ENCODE results near the gene SEL1L.
"Not testable (repeated sequence)": the region's sequence is repeated elsewhere in the genome, so short reads cannot be mapped to it uniquely, and the experiment has no call there.

Gene SEL1L

DNA sequence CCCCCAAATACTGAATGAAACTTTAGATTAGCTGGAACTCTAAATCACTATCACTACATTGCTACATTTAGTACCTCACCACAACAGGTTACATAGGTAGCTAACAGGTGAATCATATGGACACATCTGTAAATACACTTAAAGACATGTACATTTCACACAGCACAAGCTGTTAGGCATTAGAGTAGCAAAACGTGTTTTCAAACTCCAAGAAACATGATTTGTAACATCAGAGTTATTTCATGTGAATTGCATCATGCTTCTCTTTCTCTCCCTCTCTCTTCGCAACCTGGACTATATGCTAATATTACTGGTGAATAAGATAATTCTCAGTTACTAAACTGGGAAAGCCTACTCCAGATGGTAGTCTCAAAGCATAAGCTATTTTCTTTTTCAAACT is 4.3 kb downstream of the SEL1L start:
- DNase-seq (ENCODE audit: low read depth in 4 of 4, low spot score in 1 of 4), result no peak

DNA sequence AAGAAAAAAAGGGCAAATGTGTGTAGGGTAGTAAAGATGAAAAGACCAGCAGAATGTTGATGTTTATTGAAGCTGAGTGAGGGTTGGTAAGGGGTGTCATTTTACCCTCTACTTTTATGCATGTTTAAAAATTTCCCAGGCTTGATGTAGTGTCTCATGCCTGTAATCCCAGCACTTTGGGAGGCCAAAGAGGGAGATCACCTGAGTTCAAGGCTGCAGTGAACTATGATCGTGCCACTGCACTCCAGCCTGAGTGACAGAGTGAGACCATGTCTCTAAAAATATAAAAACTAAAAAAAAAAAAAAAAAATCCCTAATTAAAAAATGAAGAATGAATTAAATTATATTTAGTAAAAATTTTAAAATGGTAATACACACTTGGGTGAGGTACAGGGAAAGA is 8.5 kb downstream of the SEL1L start:
- no peak for DNase-seq (ENCODE audit: low read depth in 4 of 4, low spot score in 1 of 4)

DNA sequence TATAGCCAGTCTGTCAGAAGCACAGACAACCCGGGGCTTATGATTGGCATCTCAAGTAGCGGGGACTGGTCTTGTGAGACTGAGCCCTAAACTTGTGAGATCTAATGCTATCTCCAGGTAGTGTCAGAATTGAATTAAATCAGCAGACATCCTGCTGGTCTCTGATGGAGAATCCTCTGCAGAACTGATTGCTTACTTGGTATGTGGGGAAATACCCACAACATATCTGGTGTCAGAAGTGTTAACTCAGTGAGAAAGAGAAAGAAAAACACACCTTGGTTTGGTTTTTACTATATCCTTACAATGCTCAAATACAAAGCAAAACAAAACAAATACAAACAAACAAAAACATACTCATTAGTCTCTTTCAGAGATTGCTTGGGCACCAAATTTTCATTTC is 10.0 kb downstream of the SEL1L start:
- DNase-seq (ENCODE audit: low read depth in 4 of 4, low spot score in 1 of 4), result no peak

DNA sequence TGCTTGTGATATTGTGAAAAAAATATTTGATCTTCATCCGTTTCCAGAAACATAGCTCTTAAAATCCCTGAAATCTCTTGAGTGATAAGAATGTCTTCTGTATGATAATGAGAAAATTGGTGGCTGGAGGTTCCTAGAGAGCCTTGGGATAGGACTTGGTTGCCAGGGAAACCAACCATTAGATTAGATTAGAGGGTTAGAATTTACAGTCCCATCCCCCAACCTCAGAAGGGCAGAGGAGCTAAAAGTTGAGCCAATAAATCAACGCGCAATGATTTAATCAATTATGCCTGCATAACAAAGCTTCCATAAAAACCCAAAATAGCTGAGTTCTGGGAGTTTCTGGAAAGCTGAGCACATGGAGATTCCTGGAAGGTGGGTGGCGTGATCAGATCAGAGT is 10.6 kb downstream of the SEL1L start:
- DNase-seq (ENCODE audit: low read depth in 4 of 4, low spot score in 1 of 4), result no peak

DNA sequence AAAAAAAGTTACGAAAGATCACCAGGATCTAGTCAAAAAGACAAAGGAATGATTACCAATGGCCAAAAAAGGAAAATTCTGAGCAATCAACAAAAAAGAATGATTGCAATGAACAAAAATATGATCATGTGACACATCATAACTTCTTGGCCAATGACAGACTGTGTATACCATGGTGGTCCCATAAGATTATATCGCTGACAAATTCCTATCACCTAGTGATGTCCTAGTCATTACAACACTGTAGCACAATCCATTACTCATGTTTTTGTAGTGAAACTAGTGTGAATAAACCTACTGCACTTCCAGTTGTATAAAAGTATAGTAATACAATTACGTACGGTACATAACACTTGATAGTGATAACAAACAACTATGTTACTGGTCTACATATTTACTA is 12.3 kb downstream of the SEL1L start:
- no peak for DNase-seq (ENCODE audit: low read depth in 4 of 4, low spot score in 1 of 4)

DNA sequence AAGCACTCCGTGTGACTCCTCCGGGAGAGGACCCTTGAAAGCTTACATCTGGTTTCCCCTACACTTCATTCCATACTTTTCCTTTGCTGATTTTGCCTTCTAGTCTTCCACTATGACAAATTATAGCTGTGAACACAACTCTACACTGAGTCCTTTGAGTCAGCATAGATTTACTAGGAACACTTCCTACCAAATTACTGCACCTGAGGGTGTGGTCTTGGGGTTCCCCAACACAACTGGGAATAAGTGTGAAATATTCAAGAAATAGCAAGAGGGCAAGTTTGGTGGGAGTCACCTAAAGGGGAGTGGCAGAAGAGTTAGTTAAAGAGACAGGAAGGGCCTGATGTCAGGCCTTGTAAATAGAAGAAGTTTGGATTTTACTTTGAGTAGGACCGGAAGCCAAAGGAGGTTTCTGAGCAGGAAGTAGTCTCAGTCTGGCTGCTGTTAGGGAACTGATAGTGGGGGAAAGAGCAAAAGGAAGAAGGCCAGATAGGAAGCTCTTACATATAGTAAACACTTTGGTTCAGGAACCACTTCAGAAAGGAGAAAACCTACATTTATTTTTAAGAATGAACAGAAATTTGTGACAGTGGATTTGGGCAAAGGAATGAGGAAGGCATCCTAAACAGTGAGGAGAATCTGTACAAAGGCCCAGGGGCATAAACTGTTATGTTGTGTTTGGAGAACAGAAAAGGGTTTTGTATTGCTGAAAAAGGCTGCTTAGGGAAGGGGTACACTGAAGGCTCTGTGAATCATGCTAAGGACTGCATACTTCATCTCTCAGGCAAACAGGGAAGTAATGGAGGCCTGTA is 14.2 kb downstream of the SEL1L start:
- no peak for DNase-seq (ENCODE audit: low read depth in 4 of 4, low spot score in 1 of 4)

DNA sequence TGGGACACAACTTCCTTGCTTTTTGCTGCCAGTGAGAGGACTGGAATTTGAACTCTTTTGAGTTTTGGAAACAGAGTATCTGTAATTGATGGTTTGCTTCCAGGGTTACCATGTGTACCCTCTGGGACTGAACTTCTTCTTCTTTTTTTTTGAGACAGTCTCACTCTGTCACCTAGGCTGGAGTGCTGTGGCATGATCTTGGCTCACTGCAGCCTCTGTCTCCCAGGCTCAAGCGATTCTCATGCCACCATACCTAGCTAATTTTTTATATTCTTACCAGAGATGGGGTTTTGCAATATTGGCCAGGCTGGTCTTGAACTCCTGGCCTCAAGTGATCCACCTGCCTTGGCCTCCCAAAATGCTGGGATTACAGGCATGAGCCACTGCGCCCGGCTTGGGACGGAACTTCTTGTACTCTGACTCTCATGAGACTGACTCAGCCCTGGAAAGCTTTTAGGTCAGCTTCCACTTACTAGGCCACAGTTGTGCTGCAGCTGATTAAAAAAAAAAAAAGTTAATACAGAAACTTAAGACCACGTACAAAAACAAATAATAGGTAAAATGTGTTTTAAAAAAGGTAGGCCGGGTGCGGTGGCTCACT is 15.8 kb downstream of the SEL1L start:
- no peak for DNase-seq (ENCODE audit: low read depth in 4 of 4, low spot score in 1 of 4)

DNA sequence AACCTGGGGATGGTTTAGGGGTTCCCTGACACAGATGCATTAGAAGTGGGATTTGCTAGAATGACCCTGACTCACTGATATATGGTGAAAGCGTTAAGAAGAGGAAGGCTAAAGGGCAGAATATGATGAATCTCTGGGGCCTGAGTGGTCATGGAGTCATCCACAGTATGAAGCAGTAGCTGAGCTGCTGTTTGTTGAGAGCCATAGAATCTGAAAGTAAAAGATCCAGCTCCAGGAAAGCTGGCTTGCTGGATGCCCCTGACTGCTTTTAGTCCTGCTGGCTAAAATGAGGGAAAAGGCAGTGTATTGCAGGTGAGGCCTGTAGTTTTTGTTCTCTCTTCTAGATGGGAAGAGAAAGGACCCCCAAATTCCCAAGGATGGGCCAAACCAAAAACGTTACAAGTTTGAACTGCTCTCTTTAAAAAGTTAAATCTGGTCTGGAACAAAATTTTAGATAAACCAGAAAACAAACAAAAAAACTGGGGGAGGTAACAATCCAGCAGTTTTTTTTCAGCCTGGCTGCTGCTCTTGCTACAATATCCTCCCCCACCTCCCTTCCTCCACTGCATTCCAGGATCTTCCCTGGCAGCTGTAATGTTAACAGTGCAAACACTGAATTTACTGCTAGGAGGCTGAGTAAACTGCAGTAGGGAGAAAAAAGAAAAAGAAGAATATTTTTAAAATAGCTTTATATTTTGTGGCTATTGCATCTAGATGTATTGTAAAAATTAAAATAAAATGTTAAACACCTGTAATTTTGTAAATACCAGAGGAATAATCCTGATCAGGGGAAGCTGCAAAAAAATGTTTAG is 16.5 kb downstream of the SEL1L start:
- no peak for DNase-seq (ENCODE audit: low read depth in 4 of 4, low spot score in 1 of 4)

DNA sequence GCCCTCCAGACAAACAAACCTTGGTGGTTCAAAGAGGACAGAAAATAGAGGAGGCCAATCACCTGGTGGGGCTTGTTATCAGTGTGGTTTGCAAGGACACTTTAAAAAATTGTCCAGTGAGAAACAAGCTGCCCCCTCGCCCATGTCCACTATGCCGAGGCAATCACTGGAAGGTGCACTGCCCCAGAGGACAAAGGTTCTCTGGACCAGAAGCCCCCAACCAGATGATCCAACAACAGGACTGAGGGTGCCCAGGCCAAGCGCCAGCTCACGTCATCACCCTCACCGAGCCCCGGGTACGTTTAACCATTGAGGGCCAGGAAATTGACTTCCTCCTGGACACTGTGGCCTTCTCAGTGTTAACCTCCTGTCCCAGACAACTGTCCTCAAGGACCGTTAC is 17.7 kb downstream of the SEL1L start:
- DNase-seq (ENCODE audit: low read depth in 4 of 4, low spot score in 1 of 4), result not testable (repeated sequence)

DNA sequence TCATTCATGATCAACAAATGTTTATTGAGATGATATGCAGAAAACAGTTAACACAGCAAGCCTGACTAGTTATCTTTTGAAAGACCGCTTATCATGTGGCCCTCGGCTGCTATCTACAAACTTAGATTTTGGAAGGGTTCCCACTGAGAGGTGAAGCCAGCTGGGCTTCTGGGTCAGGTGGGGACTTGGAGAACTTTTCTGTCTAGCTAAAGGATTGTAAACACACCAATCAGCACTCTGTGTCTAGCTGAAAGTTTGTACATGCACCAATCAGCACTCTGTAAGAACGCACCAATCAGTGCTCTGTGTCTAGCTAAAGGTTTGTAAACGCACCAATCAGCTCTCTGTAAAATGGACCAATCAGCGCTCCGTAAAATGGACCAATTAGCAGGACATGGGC is 20.8 kb downstream of the SEL1L start:
- not testable (repeated sequence) for DNase-seq (ENCODE audit: low read depth in 4 of 4, low spot score in 1 of 4)

DNA sequence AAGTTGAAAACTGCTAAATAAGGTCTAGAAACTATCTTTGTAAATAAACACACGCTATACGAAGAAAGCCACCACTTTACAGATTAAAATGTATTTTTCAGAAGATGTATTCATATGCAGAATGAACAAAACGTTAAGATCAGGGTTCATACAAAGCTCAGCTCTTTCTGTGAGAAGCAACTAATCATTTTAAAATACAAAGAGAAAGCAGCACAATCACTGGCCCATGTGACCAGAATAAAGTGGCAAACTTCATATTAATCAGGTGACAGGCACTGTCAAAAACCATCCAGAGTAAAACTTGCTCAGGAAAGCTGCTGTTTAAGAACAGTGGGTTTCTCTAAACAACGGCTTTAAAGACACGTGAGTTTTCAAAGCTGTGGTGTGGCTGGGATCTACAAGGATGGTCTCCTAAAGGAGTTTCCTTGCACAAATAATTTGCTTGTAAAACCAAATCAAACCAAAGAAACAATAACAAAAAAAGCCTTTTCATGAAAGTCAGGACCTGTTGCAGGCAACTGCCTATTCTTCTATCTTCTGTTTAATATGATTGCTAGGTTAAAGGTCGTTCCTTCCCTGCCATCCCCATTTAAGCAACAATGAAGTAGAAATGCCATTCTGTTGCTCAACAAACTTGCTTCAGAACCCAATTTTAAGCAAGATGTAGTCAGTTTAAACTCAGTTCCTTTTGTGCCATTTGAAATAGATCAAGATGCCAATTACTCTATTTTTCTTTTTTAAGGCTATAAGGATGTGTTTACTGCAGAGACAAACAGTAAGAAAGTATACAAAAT is 22.3 kb downstream of the SEL1L start:
- DNase-seq (ENCODE audit: low read depth in 4 of 4, low spot score in 1 of 4), result no peak

DNA sequence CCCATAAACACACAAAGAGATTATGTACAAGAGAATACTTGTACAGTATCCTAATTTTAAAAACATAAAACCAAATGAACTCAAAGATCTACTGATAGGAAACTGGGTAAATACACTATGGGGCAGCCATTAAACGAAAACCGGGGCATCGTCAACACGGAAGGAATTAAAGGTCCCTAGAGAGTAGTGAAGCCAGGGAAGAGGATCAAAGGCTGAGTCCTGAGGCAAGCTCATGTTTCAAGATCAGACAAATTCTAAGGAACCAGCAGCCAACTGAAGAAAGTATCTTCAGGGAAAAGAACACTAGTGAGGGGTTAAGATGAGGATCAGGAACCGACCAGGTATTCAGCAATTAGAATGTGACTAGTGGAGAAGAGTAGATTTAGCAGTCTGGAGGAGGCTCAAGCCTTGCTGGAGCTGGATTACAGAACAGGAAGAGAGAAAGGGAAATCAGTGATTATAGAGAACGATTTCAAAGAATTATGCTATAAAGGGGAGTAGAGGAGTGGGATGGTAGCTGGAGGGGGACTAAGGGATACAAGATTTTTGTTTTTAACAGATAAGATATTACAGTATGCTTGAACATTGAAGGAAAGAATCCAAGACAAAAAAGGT is 23.7 kb downstream of the SEL1L start:
- no peak for DNase-seq (ENCODE audit: low read depth in 4 of 4, low spot score in 1 of 4)

DNA sequence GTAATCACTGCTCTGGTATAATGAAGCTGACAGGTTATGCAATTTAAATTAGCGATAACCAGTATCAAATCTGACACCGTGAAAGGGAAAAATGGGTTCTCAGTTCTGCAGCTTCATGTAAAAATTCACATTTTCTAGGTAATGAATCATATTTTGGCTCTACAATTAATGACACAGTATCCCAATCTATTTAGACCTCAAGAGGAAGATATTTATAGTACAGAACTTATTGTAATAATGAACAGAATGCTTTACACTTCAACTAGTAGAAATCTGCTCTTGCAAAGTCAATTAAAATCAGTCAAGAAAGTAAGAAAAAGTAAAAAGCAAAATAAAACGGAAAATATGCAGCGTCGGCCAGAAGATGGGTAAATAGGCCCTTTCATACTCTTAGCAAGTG is 24.3 kb downstream of the SEL1L start:
- no peak for DNase-seq (ENCODE audit: low read depth in 4 of 4, low spot score in 1 of 4)

DNA sequence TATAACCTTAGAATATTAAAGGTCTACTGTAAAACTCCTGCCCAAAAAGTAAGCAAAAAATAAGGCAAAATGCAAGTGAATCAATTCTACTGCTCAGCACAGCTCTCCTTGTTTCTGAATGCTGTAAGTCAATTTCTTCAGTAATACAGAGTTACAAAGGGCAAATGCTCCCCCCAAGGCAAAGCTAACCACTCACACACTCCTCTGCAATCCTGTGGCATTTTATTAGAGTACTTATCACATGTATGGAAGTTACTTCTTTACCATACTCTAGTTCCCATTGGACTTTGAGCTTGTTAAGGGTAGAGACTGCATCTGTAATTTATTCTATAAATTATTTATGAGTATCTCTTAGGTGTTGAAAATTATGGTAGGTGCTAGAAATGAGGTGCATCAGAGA is 27.2 kb downstream of the SEL1L start:
- DNase-seq (ENCODE audit: low read depth in 4 of 4, low spot score in 1 of 4), result no peak

DNA sequence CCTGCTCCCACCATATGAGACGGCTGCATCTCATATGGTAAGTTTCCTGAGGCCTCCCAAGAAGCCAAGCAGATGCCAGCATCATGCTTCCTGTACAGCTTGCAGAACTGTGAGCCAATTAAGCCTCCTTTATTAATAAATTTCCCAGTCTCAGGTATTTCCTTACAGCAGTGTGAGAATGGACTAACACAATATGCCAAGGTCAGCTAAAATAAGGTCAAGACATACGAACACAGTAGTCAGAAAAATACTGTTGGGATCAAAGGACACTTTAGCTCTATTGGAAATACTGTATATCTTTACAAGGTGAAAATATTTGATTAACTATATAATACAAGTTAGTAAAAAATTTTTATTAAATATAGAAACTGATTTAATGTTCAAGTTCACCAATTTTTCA is 28.8 kb downstream of the SEL1L start:
- DNase-seq (ENCODE audit: low read depth in 4 of 4, low spot score in 1 of 4), result no peak

DNA sequence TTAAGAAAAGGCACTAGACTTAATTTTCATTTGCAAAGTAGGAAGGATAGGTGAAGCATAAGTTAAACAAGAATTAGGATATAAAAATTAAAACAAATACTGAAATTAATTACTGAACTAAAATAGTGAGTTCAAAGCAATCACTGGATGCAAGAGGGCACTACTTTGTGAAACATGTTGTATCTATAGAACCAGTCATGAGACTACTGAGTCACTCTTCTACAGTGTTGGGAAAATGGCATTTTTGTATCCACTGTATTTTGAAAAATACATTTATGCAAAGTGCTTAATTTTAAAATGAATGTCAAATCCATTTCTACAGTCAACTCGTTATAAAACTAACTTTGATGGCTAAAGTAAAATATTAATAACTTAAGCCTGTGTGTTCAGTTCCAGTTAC is 47.9 kb downstream of the SEL1L start:
- DNase-seq (ENCODE audit: low read depth in 4 of 4, low spot score in 1 of 4), result no peak

DNA sequence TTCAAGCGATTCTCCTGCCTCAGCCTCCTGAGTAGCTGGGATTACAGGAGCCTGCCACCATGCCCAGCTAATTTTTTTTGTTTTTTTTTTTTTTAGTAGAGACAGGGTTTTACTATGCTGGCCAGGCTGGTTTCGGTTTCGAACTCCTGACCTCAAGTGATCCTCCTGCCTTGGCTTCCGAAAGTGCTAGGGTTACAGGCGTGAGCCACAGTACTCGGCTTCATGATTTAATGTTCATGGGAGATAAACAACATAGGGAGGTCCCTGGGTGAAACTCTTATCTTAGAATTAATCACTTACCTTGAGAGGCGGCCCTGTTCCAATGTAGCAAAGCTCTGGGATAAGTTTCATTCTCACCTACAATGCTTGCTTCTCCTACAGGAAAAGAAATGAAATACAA is 48.3 kb downstream of the SEL1L start:
- no peak for DNase-seq (ENCODE audit: low read depth in 4 of 4, low spot score in 1 of 4)

DNA sequence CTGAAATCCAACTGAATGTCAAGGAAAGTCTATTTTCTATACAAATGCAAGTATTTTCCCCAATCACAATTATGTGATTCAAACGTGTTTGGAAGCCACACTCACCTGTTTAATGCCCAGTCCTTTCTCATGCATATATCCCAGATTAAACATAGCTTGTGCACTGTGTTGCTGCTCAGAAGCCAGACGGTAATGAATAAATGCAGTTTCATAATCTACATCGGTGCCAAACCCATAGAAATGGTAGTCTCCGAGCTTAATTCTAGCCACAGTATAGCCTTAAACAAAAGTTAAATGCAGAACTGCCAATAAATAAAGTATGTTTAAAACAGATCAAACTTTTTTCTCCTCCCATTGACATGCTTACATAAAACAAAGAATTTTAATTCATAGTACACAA is 49.5 kb downstream of the SEL1L start:
- DNase-seq (ENCODE audit: low read depth in 4 of 4, low spot score in 1 of 4), result no peak

DNA sequence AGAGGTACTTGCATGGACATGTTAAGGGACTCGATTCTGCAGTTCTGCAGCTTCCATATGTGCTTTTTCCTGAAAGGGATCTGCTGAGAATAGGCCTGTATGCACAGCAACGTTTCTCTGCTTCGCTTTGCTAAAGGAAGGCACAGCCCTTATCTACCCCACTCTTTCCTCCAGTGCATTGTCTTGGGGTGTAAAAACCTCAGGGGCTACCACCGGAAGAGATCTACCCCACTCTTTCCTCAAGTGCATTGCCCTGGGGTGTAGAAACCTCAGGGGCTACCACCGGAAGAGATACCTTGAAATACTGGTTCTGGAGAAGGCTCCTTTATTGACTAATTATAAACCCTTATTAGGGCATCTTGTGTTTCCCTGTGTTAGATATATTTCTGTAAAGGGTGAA is 52.9 kb downstream of the SEL1L start:
- DNase-seq (ENCODE audit: low read depth in 4 of 4, low spot score in 1 of 4), result no peak

DNA sequence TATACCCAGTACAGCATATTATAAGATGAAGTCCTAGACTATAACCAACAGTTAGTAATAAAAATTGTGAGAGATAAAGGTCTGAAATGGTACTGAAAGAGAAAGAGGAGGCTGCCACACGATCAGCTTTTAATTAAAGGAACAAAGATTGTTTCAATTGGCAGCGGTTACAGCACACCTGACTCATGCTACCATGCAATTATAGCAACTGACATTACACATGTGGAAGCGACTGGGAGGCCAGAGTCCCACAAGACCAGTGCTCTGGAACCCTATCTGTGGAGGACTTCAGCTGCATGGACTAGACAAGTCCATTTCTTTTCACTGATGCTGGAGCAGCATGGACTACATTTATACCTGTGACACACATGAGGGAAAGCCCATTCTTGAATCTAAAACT is 55.2 kb downstream of the SEL1L start:
- DNase-seq (ENCODE audit: low read depth in 4 of 4, low spot score in 1 of 4), result no peak

DNA sequence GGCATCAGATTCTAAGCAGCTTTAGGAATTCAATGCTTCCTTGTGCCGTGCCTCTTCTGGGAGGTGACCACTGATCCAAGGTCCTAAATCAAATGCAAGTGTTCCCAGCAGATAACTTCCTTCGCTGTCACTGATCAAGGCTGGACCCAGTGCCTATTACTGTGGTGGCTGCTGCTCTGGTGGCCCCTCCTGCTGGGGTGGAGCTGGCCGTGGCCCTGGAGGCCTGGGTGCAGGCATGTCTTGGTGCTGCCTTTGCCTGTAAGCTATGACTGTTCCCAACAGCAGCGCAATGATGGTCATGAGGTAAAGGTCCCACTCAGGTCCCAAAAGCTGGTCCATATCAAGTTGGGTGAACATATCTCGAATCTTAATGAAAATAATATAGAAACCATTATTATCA is 56.8 kb downstream of the SEL1L start:
- no peak for DNase-seq (ENCODE audit: low read depth in 4 of 4, low spot score in 1 of 4)

Data from stimulated activated CD4-positive, alpha-beta T cell treated with anti-CD3 and anti-CD28 coated beads, Interleukin-1b, Interleukin-23, amount 100 ng/mL, for 24 hours (primary cell).